T-helper 2 cell treated with Interferon-gamma antibody and Interleukin-4, amounts not matched to agents 5 μg/mL and 100 μg/mL, for 36 hours (primary cell): ENCODE results near the gene FGGY.
"Not testable (repeated sequence)": the region's sequence is repeated elsewhere in the genome, so short reads cannot be mapped to it uniquely, and the experiment has no call there.

Experiments
- DNase-seq: peaks from one replicate; pipeline ENCODE4 v3.0.0; 2021; ENCODE audit warnings: low spot score
- H3K27ac Mint-ChIP-seq: one replicate; pipeline ENCODE4 v1.8.0; 2021; ENCODE audit warnings: mild to moderate bottlenecking, mixed read lengths
- H3K27me3 Mint-ChIP-seq: one replicate; pipeline ENCODE4 v1.8.0; 2021; ENCODE audit warnings: low read depth, mixed read lengths
- H3K36me3 Mint-ChIP-seq: one replicate; pipeline ENCODE4 v1.8.0; 2021; ENCODE audit warnings: low read depth, mixed read lengths
- H3K4me1 Mint-ChIP-seq: one replicate; pipeline ENCODE4 v1.8.0; 2021; ENCODE audit warnings: low read depth, mixed read lengths
- H3K4me3 Mint-ChIP-seq: one replicate; pipeline ENCODE4 v1.8.0; 2022; ENCODE audit warnings: mild to moderate bottlenecking, moderate library complexity, mixed read lengths
- H3K9me3 Mint-ChIP-seq: one replicate; pipeline ENCODE4 v1.8.0; 2021; ENCODE audit warnings: mixed read lengths

The FGGY gene

GRCh38 chr1:59486615-59487014 is 189.7 kb downstream of the FGGY start:
- H3K27ac Mint-ChIP-seq: no peak overlapping the region
- H3K4me3 Mint-ChIP-seq: no peak overlapping the region
- peaks cover 20% of the 10 kb centered on the region for H3K4me1 Mint-ChIP-seq
- H3K27me3 Mint-ChIP-seq: no peaks in the 10 kb centered on the region
- H3K9me3 Mint-ChIP-seq: peaks cover 3% of the 10 kb centered on the region
- no peak for DNase-seq
- H3K36me3 Mint-ChIP-seq: peaks cover 2% of the 10 kb centered on the region

GRCh38 chr1:59487335-59488031 is 190.6 kb downstream of the FGGY start:
- Mint-ChIP-seq H3K36me3 (peaks cover 2% of the 10 kb centered on the region), H3K4me3 (peak overlapping the region; percentile 9), H3K27me3 (no peaks in the 10 kb centered on the region), H3K4me1 (peaks cover 20% of the 10 kb centered on the region), H3K9me3 (peaks cover 4% of the 10 kb centered on the region), H3K27ac (peak overlapping the region; percentile 34)
- no peak for DNase-seq

DNA sequence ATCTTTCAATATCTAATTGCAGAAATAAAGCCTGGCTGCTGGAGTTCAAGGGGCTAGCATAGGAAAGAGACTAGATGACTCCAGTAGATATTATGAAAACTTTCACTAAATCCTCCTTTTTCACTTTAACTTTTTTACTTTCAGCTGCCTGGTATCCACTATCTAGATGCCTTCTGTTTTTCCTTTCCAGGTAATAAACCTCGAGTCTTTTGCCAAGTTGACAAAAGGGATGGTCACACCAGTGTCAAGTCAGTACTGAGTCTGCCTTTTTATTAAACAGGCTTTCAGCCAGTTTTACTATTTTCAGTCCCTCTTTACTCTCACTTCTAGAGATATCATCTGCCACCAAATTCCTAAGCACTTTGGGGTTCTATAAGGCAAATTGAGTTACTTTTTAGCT is 195.6 kb downstream of the FGGY start:
- peaks cover 12% of the 10 kb centered on the region for H3K9me3 Mint-ChIP-seq
- no peak overlapping the region for H3K4me3 Mint-ChIP-seq
- no peaks in the 10 kb centered on the region for H3K27me3 Mint-ChIP-seq
- DNase-seq: no peak
- H3K27ac Mint-ChIP-seq: no peak overlapping the region
- peaks cover 7% of the 10 kb centered on the region for H3K4me1 Mint-ChIP-seq
- no peaks in the 10 kb centered on the region for H3K36me3 Mint-ChIP-seq

DNA sequence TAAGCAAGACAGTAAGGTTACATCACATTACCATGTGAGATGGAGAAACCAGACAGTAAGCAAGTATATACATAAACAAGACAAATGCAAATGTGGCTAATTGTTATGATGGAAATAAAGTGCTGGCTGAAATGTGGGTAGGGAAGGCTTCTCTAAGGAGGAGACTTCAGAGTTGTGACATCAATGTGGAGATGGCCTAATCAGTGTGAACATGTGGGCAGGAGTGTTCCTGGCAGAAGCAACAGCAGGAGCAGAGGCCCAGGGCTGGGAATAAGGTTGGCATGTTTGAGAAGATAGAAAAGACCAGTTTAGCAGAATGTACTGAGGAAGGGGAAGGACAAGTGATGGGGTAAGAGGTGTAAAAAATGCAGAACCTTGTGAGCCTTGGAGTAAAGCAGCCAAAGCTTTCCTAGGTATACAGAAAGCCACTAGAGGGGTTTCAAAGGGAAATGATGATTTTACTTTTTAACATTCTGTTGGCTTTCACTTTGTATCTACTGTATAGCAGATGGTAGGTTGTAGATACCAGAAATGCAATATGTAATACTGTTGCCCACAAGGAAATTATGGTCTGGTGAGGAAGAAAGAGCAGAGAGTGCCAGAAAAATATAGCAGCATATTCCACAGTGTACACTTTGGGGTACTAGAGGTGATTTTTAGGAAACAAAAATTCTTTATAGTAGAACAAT is 197.4 kb downstream of the FGGY start:
- Mint-ChIP-seq H3K36me3 (peaks cover 2% of the 10 kb centered on the region), H3K9me3 (peaks cover 12% of the 10 kb centered on the region), H3K27ac (no peak overlapping the region), H3K4me1 (peaks cover 6% of the 10 kb centered on the region), H3K27me3 (no peaks in the 10 kb centered on the region), H3K4me3 (no peak overlapping the region)
- no peak for DNase-seq

DNA sequence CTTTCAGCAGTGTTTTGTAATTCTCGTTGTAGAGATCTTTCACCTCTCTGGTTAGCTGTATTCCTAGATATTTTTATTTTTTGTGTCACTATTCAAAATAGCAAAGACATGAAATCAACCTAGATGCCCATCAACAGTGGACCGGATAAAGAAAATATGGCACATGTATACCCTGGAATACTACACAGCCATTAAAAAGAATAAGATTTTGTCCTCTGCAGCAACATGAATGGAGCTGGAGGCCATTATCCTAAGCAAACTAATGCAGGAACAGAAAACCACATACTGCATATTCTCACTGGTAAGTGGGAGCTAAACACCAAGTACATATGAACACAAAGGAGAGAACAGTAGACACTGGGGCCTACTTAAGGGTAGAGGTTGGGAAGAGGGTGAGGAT is 199.3 kb downstream of the FGGY start:
- not testable (repeated sequence) for DNase-seq, H3K4me1 Mint-ChIP-seq, H3K4me3 Mint-ChIP-seq, H3K27me3 Mint-ChIP-seq, H3K36me3 Mint-ChIP-seq, H3K27ac Mint-ChIP-seq
- peaks cover 12% of the 10 kb centered on the region for H3K9me3 Mint-ChIP-seq

DNA sequence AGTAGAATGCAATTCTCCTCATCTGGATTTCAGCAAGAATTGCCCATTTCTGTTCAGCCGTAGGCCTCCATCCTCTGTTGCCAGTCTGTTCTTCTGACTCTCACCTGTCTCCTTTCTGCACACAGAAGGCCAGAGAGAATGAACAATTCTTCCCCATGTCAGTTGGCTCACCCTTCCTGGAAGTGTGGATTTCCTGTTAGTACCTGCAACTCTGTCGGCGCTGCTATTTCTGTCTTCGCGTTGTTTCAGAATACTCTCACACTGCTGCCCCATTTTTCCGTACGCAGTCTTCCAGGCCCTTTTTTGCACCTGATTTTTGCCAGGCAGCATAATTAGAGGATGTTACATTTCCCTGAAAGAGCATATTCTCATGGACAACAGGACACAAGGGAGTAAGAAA is 200.7 kb downstream of the FGGY start:
- peaks cover 2% of the 10 kb centered on the region for H3K36me3 Mint-ChIP-seq
- peaks cover 8% of the 10 kb centered on the region for H3K9me3 Mint-ChIP-seq
- peaks cover 6% of the 10 kb centered on the region for H3K4me1 Mint-ChIP-seq
- no peak overlapping the region for H3K4me3 Mint-ChIP-seq
- DNase-seq: no peak
- no peaks in the 10 kb centered on the region for H3K27me3 Mint-ChIP-seq
- H3K27ac Mint-ChIP-seq: no peak overlapping the region

DNA sequence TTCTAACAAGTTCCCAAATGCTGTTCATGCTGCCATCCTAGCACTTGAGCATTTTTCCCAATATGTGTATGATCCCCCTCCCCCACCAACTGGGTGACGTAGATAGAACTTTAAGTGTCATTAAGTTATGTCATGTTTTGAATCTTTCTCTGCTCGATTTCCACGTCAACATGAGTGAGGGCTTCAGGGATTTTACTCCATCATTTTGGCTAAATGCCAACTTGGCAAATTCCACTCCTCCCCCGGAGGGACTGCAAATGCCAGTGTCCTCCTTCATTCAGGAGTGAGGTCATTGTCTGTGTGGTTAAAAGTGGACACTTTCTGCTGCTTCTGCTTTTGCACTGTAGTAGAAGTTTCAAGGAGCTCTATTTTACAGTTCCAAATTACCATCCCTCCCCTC is 201.7 kb downstream of the FGGY start:
- peaks cover 6% of the 10 kb centered on the region for H3K4me1 Mint-ChIP-seq

DNA sequence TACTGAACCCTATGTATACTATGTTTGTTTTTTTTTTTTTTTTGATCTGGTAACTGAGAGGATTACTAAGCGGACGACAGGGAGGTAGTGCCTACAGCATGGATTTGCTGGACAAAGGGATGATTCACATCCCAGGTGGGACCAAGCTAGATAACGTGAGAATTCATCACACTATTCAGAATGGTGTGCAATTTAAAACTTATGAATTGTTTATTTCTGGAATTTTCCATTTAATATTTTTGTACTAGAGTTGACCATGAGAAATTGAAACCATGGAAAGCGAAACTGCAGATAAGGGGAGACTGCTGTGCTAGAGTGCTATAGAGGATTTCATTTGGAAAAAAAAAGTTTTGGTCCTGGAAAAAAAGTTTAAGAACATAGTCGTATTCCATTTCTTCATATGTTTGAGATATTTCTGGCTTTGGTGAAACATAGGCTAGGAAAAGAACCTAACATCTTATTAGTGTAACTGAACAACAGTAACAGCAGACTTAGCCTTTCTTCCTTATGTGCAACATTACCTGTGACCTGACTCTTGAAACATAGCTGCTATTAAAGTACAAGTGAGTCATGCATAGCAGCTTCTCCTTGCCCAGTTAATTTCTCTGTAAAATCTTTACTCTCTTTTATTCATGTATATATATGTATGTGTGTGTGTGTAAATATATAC is 202.5 kb downstream of the FGGY start:
- Mint-ChIP-seq H3K4me1 (peaks cover 3% of the 10 kb centered on the region), H3K27me3 (no peaks in the 10 kb centered on the region), H3K9me3 (peaks cover 8% of the 10 kb centered on the region), H3K4me3 (no peak overlapping the region), H3K36me3 (peaks cover 2% of the 10 kb centered on the region), H3K27ac (no peak overlapping the region)
- DNase-seq: no peak

More for the DNA sequence above, 201.7 kb downstream of the FGGY start:
- H3K9me3 Mint-ChIP-seq: peaks cover 8% of the 10 kb centered on the region
- peaks cover 2% of the 10 kb centered on the region for H3K36me3 Mint-ChIP-seq
- no peak overlapping the region for H3K4me3 Mint-ChIP-seq
- H3K27me3 Mint-ChIP-seq: no peaks in the 10 kb centered on the region
- DNase-seq: no peak
- no peak overlapping the region for H3K27ac Mint-ChIP-seq

GRCh38 chr1:59499943-59500569 is 203.2 kb downstream of the FGGY start:
- Mint-ChIP-seq H3K27me3 (no peaks in the 10 kb centered on the region), H3K27ac (no peak overlapping the region), H3K4me1 (peaks cover 3% of the 10 kb centered on the region), H3K4me3 (no peak overlapping the region), H3K9me3 (peaks cover 8% of the 10 kb centered on the region), H3K36me3 (peaks cover 2% of the 10 kb centered on the region)
- DNase-seq: no peak

DNA sequence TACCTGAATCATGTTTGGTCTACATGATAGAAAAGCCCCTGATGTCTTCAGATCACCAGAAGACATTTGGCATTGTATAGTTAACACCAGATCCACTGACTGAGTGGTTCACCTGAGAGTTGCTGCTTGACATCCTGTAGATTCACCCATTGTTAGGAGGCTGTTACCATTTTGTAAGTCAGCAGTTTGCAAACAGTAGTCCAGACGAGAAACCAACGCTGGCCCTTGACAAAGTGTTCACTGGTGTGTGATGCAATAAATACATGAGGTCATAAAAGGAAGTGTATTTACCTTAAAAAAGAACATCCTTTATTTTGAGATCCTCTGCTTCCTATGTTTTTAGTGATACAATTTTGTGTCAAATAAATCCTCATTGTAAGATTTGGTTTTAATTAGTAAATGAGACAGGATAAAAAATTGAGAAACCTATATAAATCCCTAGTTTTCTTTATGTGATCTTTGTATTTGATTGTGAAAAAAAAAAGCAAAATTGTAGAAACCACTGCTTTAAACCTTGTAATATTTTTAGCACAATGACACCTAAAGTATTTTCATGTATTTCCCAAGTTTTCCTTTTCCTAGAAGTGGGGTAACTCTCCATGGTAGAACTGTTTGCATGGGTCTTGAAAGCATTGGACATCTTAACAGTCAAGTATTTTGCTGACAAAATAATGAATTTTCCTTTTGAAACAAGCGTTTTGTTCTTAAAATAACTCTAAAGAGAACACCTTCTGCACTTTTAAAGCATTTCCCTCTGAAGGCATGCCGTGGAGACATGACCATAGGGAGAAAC is 204.3 kb downstream of the FGGY start:
- Mint-ChIP-seq H3K4me3 (no peak overlapping the region), H3K4me1 (peaks cover 3% of the 10 kb centered on the region), H3K9me3 (peaks cover under 1% of the 10 kb centered on the region), H3K36me3 (peaks cover 2% of the 10 kb centered on the region), H3K27me3 (no peaks in the 10 kb centered on the region), H3K27ac (no peak overlapping the region)
- DNase-seq: no peak

- H3K27ac Mint-ChIP-seq: no peak overlapping the region
- no peaks in the 10 kb centered on the region for H3K27me3 Mint-ChIP-seq
- no peaks in the 10 kb centered on the region for H3K9me3 Mint-ChIP-seq
- H3K4me3 Mint-ChIP-seq: no peak overlapping the region
- DNase-seq: no peak
- H3K36me3 Mint-ChIP-seq: peaks cover 2% of the 10 kb centered on the region
- peaks cover 3% of the 10 kb centered on the region for H3K4me1 Mint-ChIP-seq
Measured at GRCh38 chr1:59502009-59502691, 205.3 kb downstream of the FGGY start.

GRCh38 chr1:59504276-59504675 is 207.4 kb downstream of the FGGY start:
- DNase-seq: no peak
- Mint-ChIP-seq H3K27ac (no peak overlapping the region), H3K9me3 (no peaks in the 10 kb centered on the region), H3K4me1 (no peaks in the 10 kb centered on the region), H3K36me3 (no peaks in the 10 kb centered on the region), H3K4me3 (no peak overlapping the region), H3K27me3 (no peaks in the 10 kb centered on the region)

DNA sequence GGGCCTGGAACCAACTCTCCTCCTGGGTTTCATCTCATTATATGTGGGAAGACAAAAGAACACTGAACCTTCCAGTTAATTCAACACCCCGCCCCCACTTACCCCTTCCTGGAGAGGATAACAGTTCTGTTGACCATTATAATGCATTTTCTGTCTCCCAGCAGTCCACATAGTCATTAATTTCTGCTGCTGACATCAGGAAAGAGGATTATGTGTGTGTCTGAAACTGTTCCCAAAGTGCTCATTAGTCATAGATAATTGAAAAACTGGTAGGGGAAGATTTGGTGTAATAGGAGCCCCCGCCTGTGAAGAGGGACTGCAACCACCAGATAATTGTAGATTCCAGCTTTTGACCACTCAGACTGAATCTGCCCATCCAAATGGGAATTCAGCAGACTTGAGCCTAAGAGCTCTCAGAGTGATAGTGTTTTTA is 208.7 kb downstream of the FGGY start:
- no peak for DNase-seq
- Mint-ChIP-seq H3K9me3 (no peaks in the 10 kb centered on the region), H3K36me3 (no peaks in the 10 kb centered on the region), H3K4me1 (no peaks in the 10 kb centered on the region), H3K27me3 (no peaks in the 10 kb centered on the region), H3K4me3 (no peak overlapping the region), H3K27ac (no peak overlapping the region)
